ENCODE results near the gene SLC37A1.
"Not testable (repeated sequence)": the region's sequence is repeated elsewhere in the genome, so short reads cannot be mapped to it uniquely, and the experiment has no call there.

SLC37A1 gene

GRCh38 chr21:42623694-42624093, 110.0 kb downstream of the SLC37A1 start:
- no peak for DNase-seq

DNA sequence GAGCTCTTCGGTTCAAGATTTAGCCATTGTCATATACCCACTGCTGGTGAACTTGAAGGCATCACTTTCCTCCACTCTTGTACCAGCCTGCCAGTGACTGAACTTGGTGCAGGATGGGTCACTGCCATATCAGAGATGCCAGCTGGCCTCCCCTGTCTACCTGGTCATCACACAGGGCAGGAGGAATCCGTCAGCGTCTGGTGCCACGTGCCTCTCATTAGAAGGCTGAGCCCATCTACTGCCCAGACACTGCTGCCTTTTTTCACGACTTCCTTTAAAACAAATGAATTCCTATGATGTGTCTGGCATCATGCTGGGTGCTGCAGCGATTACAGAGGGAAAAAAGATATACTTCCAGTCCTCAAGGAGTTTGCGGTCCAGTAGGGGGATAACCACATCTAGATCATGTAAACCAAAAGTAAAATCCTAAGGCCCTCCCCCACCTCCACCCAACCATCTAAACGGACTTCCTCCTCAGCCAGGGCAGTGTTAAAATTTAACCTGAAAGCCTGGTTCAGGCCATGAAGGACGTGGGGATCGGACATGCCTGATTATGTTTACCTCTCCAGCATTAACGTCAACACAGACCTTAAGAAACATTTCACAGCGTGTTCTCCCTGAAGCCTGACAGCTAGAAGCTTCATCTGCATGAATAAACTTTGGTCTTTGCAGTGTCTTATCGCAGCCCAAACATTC, 110.6 kb downstream of the SLC37A1 start:
- DNase-seq = no peak

DNA sequence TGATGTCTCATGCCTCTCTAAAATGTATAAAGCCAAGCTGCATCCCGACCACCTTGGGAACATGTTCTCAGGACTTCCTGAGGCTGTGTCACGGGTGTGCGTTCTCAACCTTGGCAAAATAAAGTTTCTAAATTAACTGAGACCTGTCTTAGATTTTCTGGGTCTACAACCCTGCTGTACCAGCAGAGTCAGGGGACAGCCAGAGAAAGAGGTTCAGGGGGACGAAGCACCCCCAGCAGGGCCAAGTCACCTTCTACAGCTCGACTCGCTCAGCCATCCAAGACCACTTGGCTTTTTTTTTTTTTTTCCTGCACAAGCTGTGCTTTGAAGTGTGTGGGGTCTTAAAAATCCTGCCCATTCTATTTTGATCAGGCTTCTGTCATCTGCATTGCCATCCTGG, 111.3 kb downstream of the SLC37A1 start:
- no peak for DNase-seq

DNA sequence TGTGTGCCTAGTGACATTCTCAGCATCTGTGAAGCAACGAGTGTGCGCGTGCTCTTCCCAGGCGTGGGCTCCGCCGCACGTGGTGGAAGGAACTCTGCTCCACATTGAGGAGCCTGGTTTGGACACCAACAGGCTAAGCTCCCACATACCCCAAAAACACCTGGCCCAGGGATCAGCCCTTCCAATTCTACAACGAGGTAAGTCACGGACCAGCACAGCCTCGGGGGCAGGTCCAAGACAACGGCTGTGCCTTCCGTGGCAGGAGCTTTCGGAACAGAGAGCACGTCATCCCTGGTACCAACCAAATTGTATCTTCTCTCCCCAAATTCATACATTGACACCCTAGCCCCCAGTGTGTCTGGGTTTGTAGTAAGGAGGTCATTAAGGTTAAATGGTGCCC, 112.5 kb downstream of the SLC37A1 start:
- DNase-seq = no peak

GRCh38 chr21:42627527-42628289, 114.1 kb downstream of the SLC37A1 start:
- no peak for DNase-seq

- not testable (repeated sequence) for DNase-seq
Observed at GRCh38 chr21:42628466-42629061, 114.9 kb downstream of the SLC37A1 start.

- no peak for DNase-seq
Observed at GRCh38 chr21:42629933-42630589, 116.4 kb downstream of the SLC37A1 start.

- no peak for DNase-seq
Observed at GRCh38 chr21:42630626-42631025, 117.0 kb downstream of the SLC37A1 start.
